Right lobe of liver (tissue), 4 donors: ENCODE measurements around the gene OR2B6.

ENCODE experiments used
- CTCF ChIP-seq, 4 donors: fragments of 200-600 bp in 3 of 4; fragments of 450-650 bp in 1 of 4; IDR thresholded peaks; one replicate each; pipeline versions ENCODE4 v1.5.1 to v1.8.0; 2016 to 2022; ENCODE audit warnings: antibody characterized with exemption in 4 of 4, mild to moderate bottlenecking in 2 of 4
- POLR2A ChIP-seq: fragments of 450-650 bp; IDR thresholded peaks from one replicate; pipeline ENCODE4 v1.6.1; 2017; ENCODE audit warnings: antibody characterized with exemption, mild to moderate bottlenecking
- donor health status: DM: no; HTN: no; CAD: no.
- donor health status: DM: no; HTN: no; CAD: no.
- donor health status: DM: no; HTN: yes; CAD: no.

GRCh38 chr6:27956941-27957340 is at the start of gene OR2B6:
- TF ChIP-seq CTCF (IDR thresholded peaks at IDR 0.05) (no peak), POLR2A (no peak)
